AG09309 (cell line): Measurements from ENCODE around the gene MYOG.

ENCODE experiments used
- DNase-seq: peaks from one replicate; pipeline ENCODE4 v3.0.0-alpha.2; 2010; ENCODE audit warnings: low read depth
- H3K4me3 ChIP-seq: 2 replicates; pipeline ENCODE4 v1.5.1; 2011; ENCODE audit warnings: mild to moderate bottlenecking, low read depth, low read length, moderate library complexity; ENCODE audit not compliant: control insufficient read depth
- CTCF ChIP-seq: IDR thresholded peaks from 2 replicates; pipeline ENCODE4 v1.5.1; 2011; ENCODE audit warnings: mild to moderate bottlenecking, low read depth, low read length, inconsistent platforms; ENCODE audit not compliant: insufficient read depth, control insufficient read depth; ENCODE audit errors: missing control alignments

MYOG gene

GRCh38 chr1:203097001-203097400, 11.2 kb upstream of the MYOG start:
- no peak for TF ChIP-seq CTCF
- no peak overlapping the region for H3K4me3 ChIP-seq
- DNase-seq: no peak

GRCh38 chr1:203096566-203096965, 10.8 kb upstream of the MYOG start:
- no peak for DNase-seq
- no peak overlapping the region for H3K4me3 ChIP-seq
- no peak for TF ChIP-seq CTCF

GRCh38 chr1:203095061-203095690, 9.4 kb upstream of the MYOG start:
- TF ChIP-seq CTCF: no peak
- no peak overlapping the region for H3K4me3 ChIP-seq
- no peak for DNase-seq

- H3K4me3 ChIP-seq: no peak overlapping the region
- no peak for TF ChIP-seq CTCF
- peak; percentile 31 for DNase-seq
Observed at GRCh38 chr1:203093754-203094410, 8.1 kb upstream of the MYOG start.

- H3K4me3 ChIP-seq: no peak overlapping the region
- DNase-seq: no peak
- TF ChIP-seq CTCF: no peak
Observed at GRCh38 chr1:203091761-203092330, 6.0 kb upstream of the MYOG start.

- TF ChIP-seq CTCF: no peak
Observed at GRCh38 chr1:203091199-203091477, 5.3 kb upstream of the MYOG start.

More at GRCh38 chr1:203091199-203091477, 5.3 kb upstream of the MYOG start:
- DNase-seq: no peak
- no peak overlapping the region for H3K4me3 ChIP-seq
